HG02763 (cell line): ENCODE data around the gene COQ2.
"Not testable (repeated sequence)": the region's sequence is repeated elsewhere in the genome, so short reads cannot be mapped to it uniquely, and the experiment has no call there.

Source experiments
- ATAC-seq: cut with Tn5 transposase; IDR thresholded peaks from one replicate; pipeline ENCODE4 v1.9.1; 2021; ENCODE audit warnings: mild to moderate bottlenecking, moderate library complexity; ENCODE audit not compliant: unreplicated experiment

COQ2 gene

GRCh38 chr4:83285055-83285407, 433 bp upstream of the COQ2 start:
- no peak for ATAC-seq

GRCh38 chr4:83283181-83283580, 1.4 kb downstream of the COQ2 start:
- ATAC-seq, result no peak

GRCh38 chr4:83282049-83282535, 2.5 kb downstream of the COQ2 start:
- no peak for ATAC-seq

GRCh38 chr4:83281307-83281706, 3.3 kb downstream of the COQ2 start:
- ATAC-seq, result no peak

GRCh38 chr4:83276299-83277040, 8.1 kb downstream of the COQ2 start:
- peak; percentile 70 for ATAC-seq

- ATAC-seq, result not testable (repeated sequence)
Measured at GRCh38 chr4:83273926-83274325, 10.7 kb downstream of the COQ2 start.

- peak; percentile 73 for ATAC-seq
Measured at GRCh38 chr4:83272900-83273299, 11.7 kb downstream of the COQ2 start.

GRCh38 chr4:83269256-83269655, 15.3 kb downstream of the COQ2 start:
- no peak for ATAC-seq

- ATAC-seq, result no peak
Measured at GRCh38 chr4:83268491-83268890, 16.1 kb downstream of the COQ2 start.

- no peak for ATAC-seq
Measured at GRCh38 chr4:83267830-83268475, 16.6 kb downstream of the COQ2 start.

- ATAC-seq, result no peak
Measured at GRCh38 chr4:83267121-83267829, 17.3 kb downstream of the COQ2 start.

- ATAC-seq, result no peak
Measured at GRCh38 chr4:83266689-83267088, 17.9 kb downstream of the COQ2 start.

- no peak for ATAC-seq
Measured at GRCh38 chr4:83263106-83263505, 21.5 kb downstream of the COQ2 start.

- no peak for ATAC-seq
Measured at GRCh38 chr4:83262682-83263081, 21.9 kb downstream of the COQ2 start.

GRCh38 chr4:83261307-83261706, 23.3 kb downstream of the COQ2 start:
- no peak for ATAC-seq

GRCh38 chr4:83259586-83259985, 25.0 kb downstream of the COQ2 start:
- ATAC-seq, result no peak

- no peak for ATAC-seq
Measured at GRCh38 chr4:83258461-83258860, 26.1 kb downstream of the COQ2 start.

GRCh38 chr4:83257811-83258210, 26.8 kb downstream of the COQ2 start:
- ATAC-seq, result no peak

GRCh38 chr4:83255584-83255983, 29.0 kb downstream of the COQ2 start:
- no peak for ATAC-seq

- no peak for ATAC-seq
Measured at GRCh38 chr4:83252782-83253405, 31.7 kb downstream of the COQ2 start.

GRCh38 chr4:83251447-83251830, 33.2 kb downstream of the COQ2 start:
- ATAC-seq, result no peak
